Measurements from ENCODE around the gene APPL2.

Gene APPL2

GRCh38 chr12:105164068-105164467 lies 71.9 kb downstream of the APPL2 start:
- H3K36me3 Mint-ChIP-seq: peaks cover 9% of the 10 kb centered on the region
- no peaks in the 10 kb centered on the region for H3K27me3 Mint-ChIP-seq

GRCh38 chr12:105162174-105162573 lies 73.8 kb downstream of the APPL2 start:
- no peak overlapping the region for H3K4me3 Mint-ChIP-seq
- no peak overlapping the region for H3K27ac Mint-ChIP-seq
- H3K36me3 Mint-ChIP-seq: peaks cover 11% of the 10 kb centered on the region
- no peaks in the 10 kb centered on the region for H3K9me3 Mint-ChIP-seq
- no peaks in the 10 kb centered on the region for H3K27me3 Mint-ChIP-seq
- peaks cover 8% of the 10 kb centered on the region for H3K4me1 Mint-ChIP-seq

More at GRCh38 chr12:105164068-105164467, 71.9 kb downstream of the APPL2 start:
- H3K9me3 Mint-ChIP-seq: no peaks in the 10 kb centered on the region
- peaks cover 5% of the 10 kb centered on the region for H3K4me1 Mint-ChIP-seq
- H3K27ac Mint-ChIP-seq: no peak overlapping the region
- no peak overlapping the region for H3K4me3 Mint-ChIP-seq

GRCh38 chr12:105158876-105159275 lies 77.1 kb downstream of the APPL2 start:
- Mint-ChIP-seq H3K4me1 (peaks cover 8% of the 10 kb centered on the region), H3K36me3 (peaks cover 21% of the 10 kb centered on the region), H3K9me3 (no peaks in the 10 kb centered on the region), H3K27ac (peak overlapping the region; percentile 68), H3K4me3 (no peak overlapping the region), H3K27me3 (no peaks in the 10 kb centered on the region)

GRCh38 chr12:105157606-105158005 lies 78.4 kb downstream of the APPL2 start:
- peaks cover 19% of the 10 kb centered on the region for H3K36me3 Mint-ChIP-seq
- no peaks in the 10 kb centered on the region for H3K27me3 Mint-ChIP-seq
- H3K27ac Mint-ChIP-seq: no peak overlapping the region
- peaks cover 8% of the 10 kb centered on the region for H3K4me1 Mint-ChIP-seq
- H3K9me3 Mint-ChIP-seq: no peaks in the 10 kb centered on the region
- no peak overlapping the region for H3K4me3 Mint-ChIP-seq

- Mint-ChIP-seq H3K27me3 (no peaks in the 10 kb centered on the region), H3K9me3 (no peaks in the 10 kb centered on the region), H3K4me1 (peaks cover 8% of the 10 kb centered on the region), H3K4me3 (no peak overlapping the region), H3K36me3 (peaks cover 19% of the 10 kb centered on the region), H3K27ac (no peak overlapping the region)
Observed at GRCh38 chr12:105156260-105156659, 79.7 kb downstream of the APPL2 start.

- peaks cover 2% of the 10 kb centered on the region for H3K4me1 Mint-ChIP-seq
- no peaks in the 10 kb centered on the region for H3K9me3 Mint-ChIP-seq
- H3K4me3 Mint-ChIP-seq: no peak overlapping the region
- H3K27ac Mint-ChIP-seq: no peak overlapping the region
- H3K27me3 Mint-ChIP-seq: no peaks in the 10 kb centered on the region
- peaks cover 18% of the 10 kb centered on the region for H3K36me3 Mint-ChIP-seq
Observed at GRCh38 chr12:105142259-105142658, 93.7 kb downstream of the APPL2 start.

GRCh38 chr12:105141320-105141922 lies 94.6 kb downstream of the APPL2 start:
- Mint-ChIP-seq H3K9me3 (no peaks in the 10 kb centered on the region), H3K4me1 (peaks cover 9% of the 10 kb centered on the region), H3K36me3 (peaks cover 18% of the 10 kb centered on the region), H3K27me3 (no peaks in the 10 kb centered on the region), H3K27ac (no peak overlapping the region), H3K4me3 (no peak overlapping the region)

- Mint-ChIP-seq H3K4me3 (no peak overlapping the region), H3K9me3 (no peaks in the 10 kb centered on the region), H3K27me3 (no peaks in the 10 kb centered on the region), H3K27ac (no peak overlapping the region), H3K36me3 (peaks cover 23% of the 10 kb centered on the region), H3K4me1 (peaks cover 36% of the 10 kb centered on the region)
Observed at GRCh38 chr12:105138248-105138647, 97.7 kb downstream of the APPL2 start.
